NT2/D1 (cell line): ENCODE results near the gene DNAJB8.

Experiments used
- SUZ12 ChIP-seq: IDR thresholded peaks from 2 replicates; pipeline ENCODE4 v1.6.1; 2011; ENCODE audit not compliant: insufficient read length, insufficient read depth; ENCODE audit errors: extremely low read depth
- YY1 ChIP-seq: IDR thresholded peaks from 2 replicates; pipeline ENCODE4 v1.6.1; 2011; ENCODE audit not compliant: insufficient read length, insufficient read depth

DNA sequence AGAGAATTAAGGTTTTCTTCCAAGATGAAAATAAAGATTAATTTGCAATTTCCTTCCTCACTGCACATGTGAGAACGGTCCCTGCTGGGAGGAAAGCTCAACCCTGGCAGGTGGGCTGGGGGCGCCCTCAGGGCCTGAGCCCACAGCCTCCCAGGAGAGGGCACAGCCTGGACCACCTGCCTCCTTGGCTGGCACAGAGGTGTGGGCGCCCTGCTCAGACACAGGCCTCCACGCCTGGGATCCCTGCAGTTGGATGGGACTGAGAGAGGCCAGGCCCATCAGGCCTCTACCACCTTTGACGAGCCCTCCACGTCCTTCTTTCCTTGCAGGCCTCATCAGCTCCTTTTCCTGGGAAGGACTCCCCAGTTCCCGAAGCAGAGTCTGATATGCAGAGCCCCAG lies 46.4 kb downstream of the DNAJB8 start:
- no peak for TF ChIP-seq YY1
- TF ChIP-seq SUZ12 = no peak
